SW480 (cell line): ENCODE data around the gene S100A5.
"Not testable (repeated sequence)": the region's sequence is repeated elsewhere in the genome, so short reads cannot be mapped to it uniquely, and the experiment has no call there.

Source experiments
- DNase-seq: peaks from one replicate; pipeline ENCODE4 v3.0.0-alpha.2; 2016; ENCODE audit warnings: low spot score

Gene S100A5

GRCh38 chr1:153540394-153541361 is at the start of gene S100A5:
S100A5 (minus strand) TSS chr1:153540934; CDS start chr1:153540191, 743 bp downstream.
- DNase-seq, result peak; percentile 73

GRCh38 chr1:153588482-153588881 is 47.7 kb upstream of the S100A5 start:
- DNase-seq, result no peak

- not testable (repeated sequence) for DNase-seq
Observed at GRCh38 chr1:153588033-153588432, 47.3 kb upstream of the S100A5 start.

- no peak for DNase-seq
Observed at GRCh38 chr1:153587314-153587713, 46.6 kb upstream of the S100A5 start.

GRCh38 chr1:153586347-153586746 is 45.6 kb upstream of the S100A5 start:
- DNase-seq, result no peak

GRCh38 chr1:153585006-153585405 is 44.3 kb upstream of the S100A5 start:
- no peak for DNase-seq

- no peak for DNase-seq
Observed at GRCh38 chr1:153583976-153584375, 43.2 kb upstream of the S100A5 start.

- DNase-seq, result not testable (repeated sequence)
Observed at GRCh38 chr1:153583514-153583913, 42.8 kb upstream of the S100A5 start.

GRCh38 chr1:153582836-153583235 is 42.1 kb upstream of the S100A5 start:
- not testable (repeated sequence) for DNase-seq

- no peak for DNase-seq
Observed at GRCh38 chr1:153578936-153579335, 38.2 kb upstream of the S100A5 start.

GRCh38 chr1:153578490-153578889 is 37.8 kb upstream of the S100A5 start:
- no peak for DNase-seq

GRCh38 chr1:153577624-153578051 is 36.9 kb upstream of the S100A5 start:
- DNase-seq, result no peak

- DNase-seq, result no peak
Observed at GRCh38 chr1:153577138-153577537, 36.4 kb upstream of the S100A5 start.

- not testable (repeated sequence) for DNase-seq
Observed at GRCh38 chr1:153575497-153575896, 34.8 kb upstream of the S100A5 start.

GRCh38 chr1:153575081-153575491 is 34.4 kb upstream of the S100A5 start:
- not testable (repeated sequence) for DNase-seq

GRCh38 chr1:153573351-153573750 is 32.6 kb upstream of the S100A5 start:
- DNase-seq, result no peak

- peak; percentile 86 for DNase-seq
Observed at GRCh38 chr1:153572569-153573015, 31.9 kb upstream of the S100A5 start.

GRCh38 chr1:153571706-153572105 is 31.0 kb upstream of the S100A5 start:
- no peak for DNase-seq

- DNase-seq, result no peak
Observed at GRCh38 chr1:153570874-153571273, 30.1 kb upstream of the S100A5 start.

- DNase-seq, result no peak
Observed at GRCh38 chr1:153569465-153569864, 28.7 kb upstream of the S100A5 start.

GRCh38 chr1:153568367-153569099 is 27.8 kb upstream of the S100A5 start:
- peak; percentile 94 for DNase-seq

GRCh38 chr1:153567621-153568366 is 27.1 kb upstream of the S100A5 start:
- peak; percentile 94 for DNase-seq
